A549 (cell line): Measurements from ENCODE around the gene PAQR8. TPM values are rescaled to one million over a fixed set of nuclear protein-coding genes. Genes with fewer than 3 reads are reported as not detected.

Experiments used
- ATAC-seq, 2 experiments: fragments of 200-7000 bp in 1 of 2; fragments of >200 bp in 1 of 2; cut with Nextera tagmentation in 1 of 2; cut with Tn5 transposase in 1 of 2; 3 replicates each; pipeline versions ENCODE4 v1.8.0 to v1.9.1; 2018 to 2020; ENCODE audit warnings: mild to moderate bottlenecking in 1 of 2, moderate library complexity in 1 of 2
- CTCF ChIA-PET: fragments of 300-600 bp; sonication (Branson Sonifier 250); formaldehyde crosslinking; extraction: SDS; loops from one replicate; lab custom pipeline; 2021; ENCODE audit warnings: antibody characterized with exemption, inconsistent platforms; lab: Yijun Ruan, JAX
- POLR2A ChIA-PET: fragments of 350-600 bp; formaldehyde crosslinking; extraction: SDS; loops from one replicate; lab custom pipeline; 2021; ENCODE audit warnings: antibody characterized with exemption, inconsistent platforms; lab: Yijun Ruan, JAX
- DNase-seq, 2 experiments: peaks; one replicate each; pipeline versions ENCODE4 v3.0.0 to v3.0.0-alpha.2; 2011 to 2016; ENCODE audit warnings: low read depth in 1 of 2, low spot score in 1 of 2
- FAIRE-seq: peaks from 2 replicates; lab custom pipeline; 2011; peaks lifted over from hg19 to GRCh38; lab: Jason Lieb, UNC
- H3K27ac ChIP-seq, 2 experiments: fragments of >200 bp; sonication (Bioruptor Twin); formaldehyde crosslinking; 3 replicates each; pipeline ENCODE4 v1.5.1; 2016 to 2017
- H3K4me1 ChIP-seq: fragments of >200 bp; sonication (Bioruptor Twin); formaldehyde crosslinking; 3 replicates; pipeline ENCODE4 v1.6.1; 2016
- H3K4me2 ChIP-seq: fragments of >200 bp; sonication (Bioruptor Twin); formaldehyde crosslinking; 3 replicates; pipeline ENCODE4 v1.6.1; 2016
- H3K4me3 ChIP-seq: fragments of >200 bp; sonication (Bioruptor Twin); formaldehyde crosslinking; 3 replicates; pipeline ENCODE4 v1.5.1; 2016
- H3K9me3 ChIP-seq: fragments of >200 bp; sonication (Bioruptor Twin); formaldehyde crosslinking; 3 replicates; pipeline ENCODE4 v1.6.1; 2016
- CEBPB ChIP-seq, 2 experiments: fragments of >200 bp in 1 of 2; sonication (Bioruptor Twin) in 1 of 2; formaldehyde crosslinking in 1 of 2; IDR thresholded peaks; 2 replicates each; pipeline ENCODE4 v1.6.1; 2012 to 2016
- CHD2 ChIP-seq: fragments of 150-350 bp; IDR thresholded peaks from 2 replicates; pipeline ENCODE4 v1.6.1; 2014; ENCODE audit warnings: low read length; ENCODE audit not compliant: partially characterized antibody
- EHMT2 ChIP-seq: fragments of 200-600 bp; sonication (generic); IDR thresholded peaks from 2 replicates; pipeline ENCODE4 v1.6.1; 2016; ENCODE audit warnings: antibody characterized with exemption, low read depth, mild to moderate bottlenecking, moderate library complexity
- ESRRA ChIP-seq: fragments of 150-350 bp; IDR thresholded peaks from 2 replicates; pipeline ENCODE4 v1.6.1; 2014; ENCODE audit warnings: mild to moderate bottlenecking, low read length, borderline replicate concordance
- FOSL2 ChIP-seq, 2 experiments: fragments of 450-650 bp in 1 of 2; fragments of >200 bp in 1 of 2; sonication (Bioruptor Twin) in 1 of 2; formaldehyde crosslinking; IDR thresholded peaks; 2 replicates each; pipeline versions ENCODE4 v1.5.0 to v1.6.1; 2016 to 2020; ENCODE audit warnings: mild to moderate bottlenecking in 1 of 2, moderate library complexity in 1 of 2
- FOXS1 ChIP-seq: fragments of 250-450 bp; sonication (Bioruptor Pico); IDR thresholded peaks from 2 replicates; pipeline ENCODE4 v1.5.0; 2020; ENCODE audit warnings: mild to moderate bottlenecking, moderate library complexity
- HDAC2 ChIP-seq: fragments of 200-600 bp; sonication (generic); IDR thresholded peaks from 2 replicates; pipeline ENCODE4 v1.6.1; 2016
- HOXA7 ChIP-seq: fragments of 250-450 bp; sonication (Bioruptor Pico); IDR thresholded peaks from 2 replicates; pipeline ENCODE4 v1.5.0; 2020; ENCODE audit warnings: mild to moderate bottlenecking, moderate library complexity
- JUN ChIP-seq, 2 experiments: fragments of >200 bp; sonication (Bioruptor Twin); formaldehyde crosslinking; IDR thresholded peaks; 2 replicates in 1 of 2; 3 replicates in 1 of 2; pipeline ENCODE4 v1.6.1; 2016 to 2017
- MAFK ChIP-seq: fragments of 450-650 bp; IDR thresholded peaks from 2 replicates; pipeline ENCODE4 v1.6.1; 2014; ENCODE audit not compliant: partially characterized antibody
- POLR2A ChIP-seq: IDR thresholded peaks from 2 replicates; pipeline ENCODE4 v1.6.1; 2012; ENCODE audit warnings: mild to moderate bottlenecking, low read length
- POLR2AphosphoS2 ChIP-seq: conservative IDR thresholded peaks from 2 replicates; pipeline ENCODE4 v1.6.1; 2012; ENCODE audit warnings: low read length, improper control_type of control experiment, inconsistent platforms
- RAD21 ChIP-seq, 2 experiments: fragments of >200 bp in 1 of 2; sonication (Bioruptor Twin) in 1 of 2; formaldehyde crosslinking in 1 of 2; IDR thresholded peaks in 1 of 2; conservative IDR thresholded peaks in 1 of 2; 2 replicates in 1 of 2; 3 replicates in 1 of 2; pipeline ENCODE4 v1.6.1; 2012 to 2018; ENCODE audit warnings: inconsistent platforms in 1 of 2
- RFX5 ChIP-seq: fragments of 450-650 bp; IDR thresholded peaks from 2 replicates; pipeline ENCODE4 v1.7.1; 2014; ENCODE audit warnings: antibody characterized with exemption, mild to moderate bottlenecking, moderate library complexity
- USF2 ChIP-seq: fragments of 450-650 bp; IDR thresholded peaks from 2 replicates; pipeline ENCODE4 v1.6.1; 2014; ENCODE audit warnings: antibody characterized with exemption
- ZNF302 ChIP-seq: fragments of 250-450 bp; sonication (Bioruptor Pico); IDR thresholded peaks from 2 replicates; pipeline ENCODE4 v1.9.0; 2021; ENCODE audit warnings: inconsistent platforms, mild to moderate bottlenecking, moderate library complexity
- ZSCAN20 ChIP-seq: fragments of 250-450 bp; sonication (Bioruptor Pico); IDR thresholded peaks from 2 replicates; pipeline ENCODE4 v1.8.0; 2022; ENCODE audit warnings: mild to moderate bottlenecking, moderate library complexity
- WGBS: methylation state at CpG from one replicate; pipeline ENCODE4 v1.1.6; 2017; ENCODE audit errors: missing lambda C conversion rate; 5-methylcytosine and 5-hydroxymethylcytosine counted together
- polyA plus RNA-seq, 4 experiments: library from polyadenylated mRNA; depleted of rRNA in 3 of 4; stranded (reverse); fragments of >200 nt; fragmentation: RNase III in 1 of 4; extraction: RNeasy Plus Mini Kit Qiagen cat#74134 plus additional on column Dnase treatment in 1 of 4; gene quantifications; 2 replicates in 3 of 4; 3 replicates in 1 of 4; pipeline ENCODE4 v1.2.3, GENCODE V29; 2011 to 2017
- TF ChIP-seq, protein P1 (sequence below): fragments of 200-600 bp; sonication (generic); IDR thresholded peaks from 2 replicates; pipeline ENCODE4 v1.6.1; 2016; ENCODE audit warnings: antibody characterized with exemption, mild to moderate bottlenecking, moderate library complexity
- TF ChIP-seq, protein P2 (sequence below): fragments of >200 bp; sonication (Bioruptor Twin); formaldehyde crosslinking; IDR thresholded peaks from 2 replicates; pipeline ENCODE4 v1.6.1; 2016
- TF ChIP-seq, protein P3 (sequence below): IDR thresholded peaks from 2 replicates; pipeline ENCODE4 v1.6.1; 2012; ENCODE audit warnings: low read depth, borderline replicate concordance

PAQR8 gene
- polyA plus RNA-seq, 2 of the 4 experiments (the other 2 are of a cell fraction): 0.80 to 1.2 TPM

DNA sequence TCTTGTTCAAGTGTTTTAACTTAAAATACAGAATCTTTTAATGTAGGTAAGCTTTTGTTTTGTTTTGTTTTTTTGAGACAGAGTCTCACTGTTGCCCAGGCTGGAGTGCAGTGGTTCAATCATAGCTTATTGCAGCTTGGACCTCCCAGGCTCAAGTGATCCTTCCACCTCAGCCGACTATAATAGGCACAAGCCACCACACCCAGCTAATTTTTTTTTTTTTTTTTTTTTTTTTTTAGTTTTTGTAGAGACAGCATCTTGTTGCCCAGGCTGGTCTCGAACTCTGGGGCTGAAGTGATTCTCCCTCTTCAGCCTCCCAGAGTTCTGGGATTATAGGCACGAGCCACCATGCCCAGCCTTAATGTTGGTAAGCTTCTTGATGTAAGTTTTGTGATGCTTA is 61.5 kb downstream of the PAQR8 start:
- TF ChIP-seq CEBPB (IDR thresholded peaks at IDR 0.05): no peak
- TF ChIP-seq, protein P1, sequence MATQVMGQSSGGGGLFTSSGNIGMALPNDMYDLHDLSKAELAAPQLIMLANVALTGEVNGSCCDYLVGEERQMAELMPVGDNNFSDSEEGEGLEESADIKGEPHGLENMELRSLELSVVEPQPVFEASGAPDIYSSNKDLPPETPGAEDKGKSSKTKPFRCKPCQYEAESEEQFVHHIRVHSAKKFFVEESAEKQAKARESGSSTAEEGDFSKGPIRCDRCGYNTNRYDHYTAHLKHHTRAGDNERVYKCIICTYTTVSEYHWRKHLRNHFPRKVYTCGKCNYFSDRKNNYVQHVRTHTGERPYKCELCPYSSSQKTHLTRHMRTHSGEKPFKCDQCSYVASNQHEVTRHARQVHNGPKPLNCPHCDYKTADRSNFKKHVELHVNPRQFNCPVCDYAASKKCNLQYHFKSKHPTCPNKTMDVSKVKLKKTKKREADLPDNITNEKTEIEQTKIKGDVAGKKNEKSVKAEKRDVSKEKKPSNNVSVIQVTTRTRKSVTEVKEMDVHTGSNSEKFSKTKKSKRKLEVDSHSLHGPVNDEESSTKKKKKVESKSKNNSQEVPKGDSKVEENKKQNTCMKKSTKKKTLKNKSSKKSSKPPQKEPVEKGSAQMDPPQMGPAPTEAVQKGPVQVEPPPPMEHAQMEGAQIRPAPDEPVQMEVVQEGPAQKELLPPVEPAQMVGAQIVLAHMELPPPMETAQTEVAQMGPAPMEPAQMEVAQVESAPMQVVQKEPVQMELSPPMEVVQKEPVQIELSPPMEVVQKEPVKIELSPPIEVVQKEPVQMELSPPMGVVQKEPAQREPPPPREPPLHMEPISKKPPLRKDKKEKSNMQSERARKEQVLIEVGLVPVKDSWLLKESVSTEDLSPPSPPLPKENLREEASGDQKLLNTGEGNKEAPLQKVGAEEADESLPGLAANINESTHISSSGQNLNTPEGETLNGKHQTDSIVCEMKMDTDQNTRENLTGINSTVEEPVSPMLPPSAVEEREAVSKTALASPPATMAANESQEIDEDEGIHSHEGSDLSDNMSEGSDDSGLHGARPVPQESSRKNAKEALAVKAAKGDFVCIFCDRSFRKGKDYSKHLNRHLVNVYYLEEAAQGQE: no peak
- no peak for TF ChIP-seq MAFK
- no peak for TF ChIP-seq RAD21 (conservative IDR thresholded peaks at IDR 0.05 in 1 of 2, IDR thresholded peaks at IDR 0.05 in 1 of 2)
- H3K4me3 ChIP-seq: no peak overlapping the region
- CTCF ChIA-PET: interaction anchor here (0.7 to 1.2 kb wide), 2 partner anchors 30 to 152 kb away, joined by 3 to 4 read pairs; no protein-coding TSS in a partner anchor
- H3K4me2 ChIP-seq: peak overlapping the region; percentile 58
- H3K9me3 ChIP-seq: no peaks in the 10 kb centered on the region
- ATAC-seq (no peak), DNase-seq (no peak), FAIRE-seq (no peak)
- POLR2A ChIA-PET: interaction anchor here (1.1 to 1.3 kb wide), 2 partner anchors 81 to 154 kb away, joined by 3 to 7 read pairs; partner anchors contain the start of gene TRAM2
- WGBS: 62% methylated on average over 3 of the region's 3 CpGs
- H3K27ac ChIP-seq: peak overlapping the region in 1 of 2 experiments; percentile 72; a peak in 3 of 6 replicates
- peaks cover 30% of the 10 kb centered on the region for H3K4me1 ChIP-seq

GRCh38 chr6:52423971-52424381 is 62.0 kb downstream of the PAQR8 start:
- DNase-seq (peak in 1 of 2 experiments; percentile 16), FAIRE-seq (no peak), ATAC-seq (no peak)
- TF ChIP-seq POLR2A (no peak), HOXA7 (CRISPR knock-in tag) (no peak), JUN (IDR thresholded peaks at IDR 0.05) (no peak), EHMT2 (no peak), ESRRA (no peak), RAD21 (conservative IDR thresholded peaks at IDR 0.05 in 1 of 2, IDR thresholded peaks at IDR 0.05 in 1 of 2) (no peak), FOXS1 (no peak), ZNF302 (no peak), FOSL2 (IDR thresholded peaks at IDR 0.05) (no peak), FOSL2 (CRISPR knock-in tag; IDR thresholded peaks at IDR 0.05) (no peak; the same call in 1 of the 2 replicates), HDAC2 (no peak), CHD2 (no peak), ZSCAN20 (no peak), USF2 (no peak), POLR2AphosphoS2 (no peak), RFX5 (no peak)
- TF ChIP-seq, protein P1: no peak
- TF ChIP-seq, protein P2, sequence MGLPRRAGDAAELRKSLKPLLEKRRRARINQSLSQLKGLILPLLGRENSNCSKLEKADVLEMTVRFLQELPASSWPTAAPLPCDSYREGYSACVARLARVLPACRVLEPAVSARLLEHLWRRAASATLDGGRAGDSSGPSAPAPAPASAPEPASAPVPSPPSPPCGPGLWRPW: no peak
- TF ChIP-seq, protein P3, sequence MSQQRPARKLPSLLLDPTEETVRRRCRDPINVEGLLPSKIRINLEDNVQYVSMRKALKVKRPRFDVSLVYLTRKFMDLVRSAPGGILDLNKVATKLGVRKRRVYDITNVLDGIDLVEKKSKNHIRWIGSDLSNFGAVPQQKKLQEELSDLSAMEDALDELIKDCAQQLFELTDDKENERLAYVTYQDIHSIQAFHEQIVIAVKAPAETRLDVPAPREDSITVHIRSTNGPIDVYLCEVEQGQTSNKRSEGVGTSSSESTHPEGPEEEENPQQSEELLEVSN: no peak
- ChIA-PET POLR2A (interaction anchor here (1.1 to 1.3 kb wide), 2 partner anchors 81 to 153 kb away, joined by 3 to 7 read pairs; partner anchors contain the start of gene TRAM2), CTCF (interaction anchor here (1.2 kb wide), 1 partner anchor 152 kb away, joined by 4 read pairs; no protein-coding TSS in a partner anchor)
- Histone ChIP-seq H3K9me3 (no peaks in the 10 kb centered on the region), H3K4me2 (peak overlapping the region; percentile 58), H3K4me1 (peaks cover 30% of the 10 kb centered on the region), H3K27ac (peak overlapping the region; percentile 47 to 72; a peak in 4 of 6 replicates), H3K4me3 (no peak overlapping the region)
- 45% methylated on average over 8 of the region's 8 CpGs for WGBS
